ENCODE results near the gene RPA4. TPM values are rescaled to one million over a fixed set of nuclear protein-coding genes. Genes with fewer than 3 reads are reported as not detected.
"Not testable (repeated sequence)": the region's sequence is repeated elsewhere in the genome, so short reads cannot be mapped to it uniquely, and the experiment has no call there.

The RPA4 gene, protein sequence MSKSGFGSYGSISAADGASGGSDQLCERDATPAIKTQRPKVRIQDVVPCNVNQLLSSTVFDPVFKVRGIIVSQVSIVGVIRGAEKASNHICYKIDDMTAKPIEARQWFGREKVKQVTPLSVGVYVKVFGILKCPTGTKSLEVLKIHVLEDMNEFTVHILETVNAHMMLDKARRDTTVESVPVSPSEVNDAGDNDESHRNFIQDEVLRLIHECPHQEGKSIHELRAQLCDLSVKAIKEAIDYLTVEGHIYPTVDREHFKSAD
- total RNA-seq (2014; rRNA removed; shearing (Covaris generic)): 1.1 and 1.9 TPM in 2 replicates

DNA sequence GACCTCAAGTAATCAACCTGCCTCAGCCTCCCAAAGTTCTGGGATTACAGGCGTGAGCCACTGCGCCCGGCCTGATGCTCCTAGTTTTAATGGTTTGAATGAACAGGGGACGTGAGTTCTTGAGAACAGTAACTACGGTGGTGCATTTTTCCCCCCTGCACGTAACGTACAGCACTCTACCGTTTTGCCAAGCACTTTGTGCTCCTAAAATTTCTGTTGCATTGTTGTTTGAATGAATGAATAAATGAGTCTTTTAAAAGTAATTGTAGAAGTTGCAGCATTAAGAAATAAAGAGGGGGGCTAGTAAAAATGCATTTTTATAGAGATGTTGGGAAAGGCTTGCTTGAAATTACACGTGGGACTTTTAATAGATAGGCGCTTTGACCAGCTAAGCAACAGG, at the start of gene RPA4:
Gene RPA4 (plus strand): TSS at position 301 of the 400 bp plus-strand sequence. CDS start 403 bp downstream, outside the sequence.
- no peak for DNase-seq (ENCODE audit: low spot score)

DNA sequence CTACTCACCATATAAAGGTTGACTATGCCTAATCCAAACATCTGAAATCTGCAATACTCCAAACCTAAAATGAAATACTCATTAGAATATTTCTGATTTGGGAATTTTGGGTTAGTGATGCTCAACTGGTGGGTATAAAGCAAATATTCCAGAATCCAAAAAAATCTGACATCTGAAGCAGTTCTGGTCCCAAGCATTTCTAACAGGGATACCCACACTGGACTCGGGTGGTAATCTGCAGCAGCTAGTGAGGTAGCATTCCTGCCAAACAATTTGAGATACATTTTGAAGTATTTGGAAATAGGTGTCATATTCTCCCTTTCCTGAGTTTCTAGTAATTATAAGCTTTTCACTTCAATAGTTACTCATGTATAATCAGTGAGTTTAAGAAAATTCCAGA, 49.6 kb upstream of the RPA4 start:
- no peak for DNase-seq (ENCODE audit: low spot score)

DNA sequence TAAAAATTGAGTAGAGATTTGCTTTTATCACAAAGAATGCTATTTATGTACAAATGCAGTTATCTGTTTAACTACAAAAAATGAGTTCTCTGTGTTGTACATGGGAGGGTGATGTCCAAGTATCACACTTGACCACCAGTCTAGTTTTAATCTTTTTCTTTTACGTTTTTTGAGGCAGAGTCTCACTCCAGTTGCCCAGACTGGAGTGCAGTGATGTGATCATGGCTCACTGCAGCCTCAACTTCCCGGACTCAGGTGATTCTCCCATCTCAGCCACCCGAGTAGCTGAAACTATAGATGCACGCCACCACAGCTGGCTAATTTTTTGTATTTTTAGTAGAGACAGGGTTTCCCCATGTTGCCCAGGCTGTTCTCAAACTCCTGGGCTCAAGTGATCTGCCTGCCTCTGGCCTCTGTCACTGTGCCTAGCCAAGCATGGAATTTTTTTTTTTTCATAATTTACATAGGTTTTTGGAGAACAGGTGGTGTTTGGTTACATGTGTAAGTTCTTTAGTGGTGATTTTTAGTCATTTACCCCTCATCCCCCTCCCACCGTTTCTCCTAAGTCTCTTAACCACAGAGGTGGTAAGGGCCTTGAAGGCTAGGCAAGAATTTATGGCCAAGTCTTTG, 47.9 kb upstream of the RPA4 start:
- no peak for DNase-seq (ENCODE audit: low spot score)

DNA sequence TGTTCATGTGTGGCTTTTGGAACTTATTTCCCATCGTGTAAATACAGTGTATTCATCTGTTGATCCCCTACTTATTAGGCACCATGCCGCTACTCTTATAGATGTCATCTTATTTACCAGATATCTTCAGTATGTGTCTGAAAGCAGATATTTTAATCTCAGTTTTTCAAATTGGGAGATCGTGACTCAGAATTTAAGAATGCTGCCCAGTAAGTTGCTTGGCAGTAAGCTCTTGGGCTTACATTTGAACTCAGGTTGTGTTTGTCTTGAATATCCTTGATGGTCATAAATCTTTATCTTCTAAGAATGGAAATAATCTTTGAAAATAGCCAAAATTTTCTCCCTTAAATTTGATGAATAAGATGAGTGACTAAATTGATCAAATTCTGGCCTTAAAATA, 45.9 kb upstream of the RPA4 start:
- peak; percentile 38 for DNase-seq (ENCODE audit: low spot score)

DNA sequence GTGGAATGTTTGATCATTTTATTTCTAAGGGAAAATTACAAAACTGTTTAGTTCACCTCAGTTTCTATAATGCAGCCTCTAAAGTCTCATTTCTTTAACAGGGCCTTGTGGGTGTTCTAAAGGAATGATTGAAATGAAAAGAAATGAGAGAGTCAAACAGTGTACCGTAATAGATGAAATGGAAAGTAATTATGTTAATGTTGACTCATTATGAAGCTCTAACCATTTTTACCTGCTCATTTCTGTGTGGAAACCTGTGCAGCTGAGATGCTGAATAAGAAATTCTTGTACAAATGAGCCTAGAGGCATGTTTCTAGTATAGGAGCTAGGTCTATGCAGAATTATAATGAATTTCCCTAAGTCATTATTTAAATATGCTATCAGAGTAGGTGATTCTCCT, 45.2 kb upstream of the RPA4 start:
- DNase-seq (ENCODE audit: low spot score): no peak

DNA sequence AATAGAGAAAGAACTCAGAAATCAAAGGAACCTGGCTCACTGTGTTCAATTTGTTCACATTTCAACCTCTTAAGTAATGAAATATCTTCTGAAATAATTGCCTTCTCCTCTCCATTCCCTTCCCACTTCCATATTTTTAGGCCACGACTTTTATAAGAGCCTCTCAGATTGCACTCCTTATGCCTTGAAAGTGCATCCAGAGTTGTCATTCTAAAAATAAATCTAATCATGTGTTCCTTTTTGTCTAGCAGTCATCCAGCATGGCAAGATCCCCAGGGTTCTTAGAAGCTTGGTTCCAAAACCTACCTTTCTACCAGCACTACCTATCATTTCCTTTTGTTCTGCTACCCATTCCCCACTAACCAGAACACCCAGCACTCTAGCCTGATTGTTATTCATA, 42.4 kb upstream of the RPA4 start:
- DNase-seq (ENCODE audit: low spot score): no peak

DNA sequence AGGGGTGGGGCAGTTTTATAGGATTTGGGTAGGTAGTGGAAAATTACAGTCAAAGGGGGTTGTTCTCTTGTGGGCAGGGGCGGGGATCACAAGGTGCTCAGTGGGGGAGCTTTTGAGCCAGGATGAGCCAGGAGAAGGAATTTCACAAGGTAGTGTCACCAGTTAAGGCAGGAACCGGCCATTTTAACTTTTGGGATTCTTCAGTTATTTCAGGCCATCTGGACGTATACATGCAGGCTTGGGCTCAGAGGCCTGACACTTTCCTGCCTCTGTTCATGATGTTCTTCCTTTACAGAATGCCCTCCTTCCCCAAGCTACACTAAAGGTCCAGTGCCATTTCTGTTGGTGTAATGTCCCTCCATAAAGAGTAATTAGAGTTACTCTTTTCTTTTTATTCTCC, 41.8 kb upstream of the RPA4 start:
- not testable (repeated sequence) for DNase-seq (ENCODE audit: low spot score)

DNA sequence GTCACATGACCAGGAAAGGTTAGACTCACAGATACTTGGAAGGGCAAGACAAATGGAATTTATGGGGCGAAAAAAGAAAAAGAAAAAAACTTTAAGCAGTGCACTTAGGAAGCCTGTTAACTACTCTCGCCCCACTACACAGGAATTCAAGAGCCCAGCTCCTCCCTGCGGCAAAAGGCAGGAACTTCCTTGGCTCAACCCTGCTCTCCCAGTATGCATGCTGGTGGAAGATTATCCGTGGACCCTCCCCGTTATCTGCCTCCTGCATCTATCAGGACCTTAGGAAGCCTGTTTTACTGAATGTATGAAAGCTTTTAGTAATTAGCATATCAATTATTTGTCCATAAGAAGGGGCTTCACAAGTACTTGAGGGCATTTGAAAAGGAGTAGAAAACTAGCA, 40.1 kb upstream of the RPA4 start:
- no peak for DNase-seq (ENCODE audit: low spot score)

DNA sequence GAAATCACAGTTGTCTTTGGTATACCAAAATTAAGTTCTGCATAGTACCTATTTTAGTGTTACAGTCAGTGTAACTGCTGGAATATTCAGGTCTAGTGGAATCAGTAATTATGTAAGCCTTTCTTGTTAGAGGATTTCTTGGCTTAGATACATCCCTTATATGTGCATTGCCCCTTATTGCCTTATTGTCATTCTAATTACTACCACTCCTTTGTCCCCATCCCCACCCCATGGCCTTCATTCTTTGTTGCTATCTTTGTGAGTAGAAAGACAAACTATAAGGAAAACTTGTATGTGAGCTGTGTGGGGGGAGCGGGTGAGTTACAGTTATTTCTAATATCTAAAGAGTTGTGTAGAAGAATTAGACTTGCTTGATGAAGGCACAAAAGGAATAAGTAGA, 36.9 kb upstream of the RPA4 start:
- no peak for DNase-seq (ENCODE audit: low spot score)

DNA sequence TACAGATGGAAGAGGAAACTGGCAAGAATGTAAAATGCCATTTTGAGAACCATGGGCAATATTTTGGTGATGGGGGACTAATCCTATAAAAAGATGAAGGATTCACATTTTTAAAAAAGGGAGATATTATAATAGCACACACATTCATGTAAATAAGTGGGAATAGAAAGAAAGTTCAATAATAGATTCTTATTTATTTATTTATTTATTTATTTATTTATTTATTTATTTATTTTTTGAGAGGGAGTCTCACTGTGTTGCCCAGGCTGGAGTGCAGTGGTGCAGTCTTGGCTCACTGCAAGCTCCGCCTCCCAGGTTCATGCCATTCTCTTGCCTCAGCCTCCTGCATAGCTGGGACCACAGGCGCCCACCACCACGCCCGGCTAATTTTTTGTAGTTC, 24.3 kb upstream of the RPA4 start:
- DNase-seq (ENCODE audit: low spot score): not testable (repeated sequence)

DNA sequence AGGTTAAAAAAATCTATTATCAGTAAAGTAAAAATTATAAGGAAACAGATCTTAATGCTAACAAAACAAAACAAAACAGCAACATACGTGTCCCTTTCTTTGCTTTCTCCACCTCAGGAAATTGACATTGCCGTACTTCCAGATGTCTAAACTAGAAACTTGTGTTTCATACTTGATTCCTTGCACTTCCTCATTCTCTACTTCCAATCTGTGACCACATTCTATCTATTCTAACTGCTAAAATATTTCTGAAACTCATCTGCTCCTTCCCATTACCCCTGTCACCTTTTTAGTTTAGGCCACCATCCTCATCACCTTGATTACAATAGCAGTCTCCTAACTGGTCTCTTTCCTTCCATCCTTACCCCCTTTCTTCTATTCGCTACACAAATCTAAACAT, 22.5 kb upstream of the RPA4 start:
- no peak for DNase-seq (ENCODE audit: low spot score)

DNA sequence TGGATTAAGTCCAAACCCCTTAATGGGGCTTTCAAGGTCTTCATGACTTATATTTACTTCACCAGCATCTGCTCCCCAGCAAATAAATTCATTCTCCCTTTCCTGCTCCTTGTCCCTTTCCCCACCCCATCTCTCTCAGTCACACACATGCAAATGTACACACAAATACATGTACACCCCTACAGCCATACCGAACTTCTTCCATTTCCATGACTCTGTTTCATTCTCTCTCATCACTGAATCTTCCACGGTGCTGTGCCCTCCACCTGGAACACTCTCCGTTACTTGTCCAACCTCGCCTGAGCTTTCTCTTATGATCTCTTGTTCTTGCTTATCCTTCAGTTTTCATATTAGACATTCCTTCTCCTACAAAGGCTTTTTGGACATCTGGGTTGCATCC, 22.0 kb upstream of the RPA4 start:
- DNase-seq (ENCODE audit: low spot score): no peak

DNA sequence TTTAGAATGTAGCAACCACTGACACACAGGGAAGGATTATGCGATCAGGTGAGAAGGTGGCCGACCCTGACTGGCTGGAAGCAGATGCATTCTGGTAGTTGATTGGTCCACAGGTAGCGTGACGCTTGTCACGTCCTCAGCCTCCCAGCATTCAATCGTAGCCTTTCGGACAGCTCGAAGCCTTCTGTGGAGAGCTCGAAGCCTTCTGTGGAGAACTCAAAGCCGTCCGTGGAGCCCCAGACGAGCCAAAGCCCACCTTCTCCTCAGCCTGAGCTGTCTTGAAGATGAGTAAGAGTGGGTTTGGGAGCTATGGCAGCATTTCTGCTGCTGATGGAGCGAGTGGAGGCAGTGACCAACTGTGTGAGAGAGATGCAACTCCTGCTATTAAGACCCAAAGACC, 319 bp downstream of the RPA4 start:
- DNase-seq (ENCODE audit: low spot score): no peak

DNA sequence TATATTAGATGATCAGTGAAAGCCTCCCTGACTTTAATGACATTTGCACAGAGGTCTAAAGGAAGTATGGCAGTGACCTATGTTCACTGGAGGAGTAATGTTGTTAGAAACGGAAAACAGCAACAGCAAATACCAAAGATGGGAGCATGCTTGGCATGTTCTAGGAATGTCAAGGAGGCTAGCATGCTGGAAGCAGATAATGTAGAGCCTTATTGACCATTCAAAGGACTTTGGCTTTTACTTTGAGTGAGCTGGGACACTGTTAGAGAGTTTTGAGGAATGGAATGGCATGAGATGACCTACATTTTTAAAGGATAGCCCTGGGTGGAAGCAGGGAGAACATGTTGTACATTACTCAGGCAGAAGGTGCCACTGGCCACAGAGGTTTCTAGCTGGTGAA, 6.0 kb downstream of the RPA4 start:
- peak; percentile 51 for DNase-seq (ENCODE audit: low spot score)

DNA sequence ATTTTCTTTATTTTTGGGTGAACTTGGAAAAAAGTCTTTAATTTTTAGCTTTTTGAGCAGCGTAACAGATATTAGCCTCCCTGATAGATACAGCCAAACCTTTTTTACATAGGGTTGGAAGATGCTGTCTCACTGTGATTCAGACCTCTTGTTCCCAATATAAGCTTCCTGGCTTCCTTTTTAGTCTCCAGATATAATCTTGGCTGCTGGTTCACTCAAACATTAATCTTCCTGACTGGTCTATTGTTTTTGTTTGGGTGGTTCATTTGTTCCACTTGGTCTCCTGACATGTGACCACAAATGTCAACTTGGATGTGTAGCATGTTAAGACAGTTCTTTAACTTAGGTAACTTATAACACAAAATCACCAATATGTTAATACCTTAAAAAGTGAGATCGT, 23.0 kb downstream of the RPA4 start:
- no peak for DNase-seq (ENCODE audit: low spot score)

DNA sequence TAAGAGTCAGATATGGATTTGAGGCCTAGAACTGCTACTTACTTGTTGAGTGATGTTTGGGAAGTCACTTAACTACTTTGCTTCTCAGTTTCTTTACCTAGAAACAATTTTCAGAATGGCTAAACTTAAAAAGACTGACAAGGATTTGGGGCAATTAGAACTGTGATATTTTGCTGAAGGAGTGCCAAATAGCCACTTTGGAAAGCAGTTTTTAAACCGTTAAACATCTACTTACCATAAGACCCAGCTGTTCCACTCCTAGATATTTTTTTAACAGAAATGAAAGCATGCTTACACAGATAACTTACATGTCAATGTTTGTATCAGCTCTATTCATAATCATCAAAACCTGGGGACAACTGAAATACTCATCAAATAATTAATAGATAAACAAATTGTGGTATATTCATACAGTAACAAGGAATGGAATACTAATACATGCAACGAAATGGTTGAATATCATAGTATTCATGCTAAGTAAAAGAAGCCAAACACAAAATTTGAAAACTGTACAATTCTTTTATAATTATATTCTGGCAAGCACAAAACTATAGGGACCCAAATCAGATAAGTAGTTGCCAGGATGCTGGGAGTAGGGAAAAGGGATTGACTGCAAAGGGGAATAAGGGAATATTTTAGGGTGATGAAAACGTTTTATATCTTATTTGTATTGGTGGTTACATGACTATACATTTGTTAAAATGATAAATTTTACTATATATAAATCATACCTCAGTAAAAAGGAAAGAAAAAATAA, 24.0 kb downstream of the RPA4 start:
- DNase-seq (ENCODE audit: low spot score): no peak

DNA sequence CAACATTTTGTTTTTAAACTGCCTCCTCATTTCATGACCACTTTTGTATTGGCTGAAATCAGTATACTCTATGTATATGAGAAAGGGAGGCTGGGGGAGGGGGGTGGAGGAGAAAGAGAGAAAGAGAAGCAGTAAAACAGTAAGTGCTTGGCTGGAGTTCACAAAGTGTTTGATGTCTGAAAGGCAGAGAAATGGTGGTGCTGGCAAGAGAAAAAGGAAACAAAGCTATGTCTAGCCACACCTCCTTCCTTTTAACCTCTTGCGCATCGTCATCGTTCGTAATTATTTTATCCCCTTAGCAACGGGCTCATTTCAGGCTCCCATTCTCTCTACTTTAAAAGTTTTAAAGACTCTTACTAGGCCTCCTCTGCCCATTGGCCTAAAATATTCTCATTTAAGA, 25.6 kb downstream of the RPA4 start:
- DNase-seq (ENCODE audit: low spot score): no peak

DNA sequence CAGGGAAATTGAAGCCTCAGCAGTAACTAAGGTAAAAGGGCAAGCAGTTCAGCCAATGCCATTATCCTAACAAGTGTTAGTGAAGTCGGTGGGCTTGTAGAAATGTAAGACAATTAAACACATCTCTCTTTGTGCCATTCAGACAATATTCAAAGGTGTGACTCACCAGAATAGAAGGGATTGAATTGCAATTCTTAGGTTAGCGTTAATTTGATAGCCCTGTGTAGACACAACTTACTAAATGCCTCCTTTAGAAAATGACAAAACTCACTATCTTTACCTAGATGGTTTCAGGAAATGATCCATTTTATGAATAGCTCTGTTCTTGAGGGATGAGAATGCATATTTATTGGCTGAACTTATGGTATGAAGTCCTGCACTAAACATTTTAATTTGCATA, 35.2 kb downstream of the RPA4 start:
- DNase-seq (ENCODE audit: low spot score): no peak

DNA sequence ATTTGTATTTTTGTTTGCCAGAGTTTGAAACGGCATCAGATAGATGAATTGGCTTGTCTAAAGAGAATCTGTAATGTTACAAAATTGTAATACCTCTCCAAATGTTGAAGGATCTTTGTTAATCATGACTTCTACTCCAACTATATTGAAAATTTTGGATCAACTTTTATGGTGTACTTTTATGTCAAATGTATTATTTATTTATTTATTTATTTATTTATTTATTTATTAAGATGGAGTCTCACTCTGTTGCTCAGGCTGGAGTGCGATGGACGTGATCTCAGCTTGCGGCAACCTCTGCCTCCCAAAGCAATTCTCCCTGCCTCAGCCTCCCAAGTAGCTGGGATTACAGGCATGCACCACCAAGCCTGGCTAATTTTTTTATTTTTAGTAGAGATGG, 36.0 kb downstream of the RPA4 start:
- DNase-seq (ENCODE audit: low spot score): no peak

DNA sequence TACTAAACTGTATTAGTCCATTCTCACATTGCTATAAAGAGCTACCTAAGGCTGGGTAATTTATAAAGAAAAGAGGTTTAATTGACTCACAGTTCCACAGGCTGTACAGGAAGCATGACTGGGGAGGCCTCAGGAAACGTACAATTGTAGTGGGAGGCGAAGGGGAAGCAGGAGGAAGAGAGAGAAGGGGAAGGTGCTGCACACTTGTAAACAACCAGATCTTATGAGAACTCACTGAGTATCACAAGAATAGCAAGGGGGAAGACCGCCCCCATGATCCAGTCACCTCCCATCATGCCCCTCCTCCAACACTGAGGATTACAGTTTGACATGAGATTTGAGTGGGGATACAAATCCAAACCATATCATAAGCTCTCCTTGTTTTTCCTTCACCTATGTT, 40.9 kb downstream of the RPA4 start:
- DNase-seq (ENCODE audit: low spot score): no peak

DNA sequence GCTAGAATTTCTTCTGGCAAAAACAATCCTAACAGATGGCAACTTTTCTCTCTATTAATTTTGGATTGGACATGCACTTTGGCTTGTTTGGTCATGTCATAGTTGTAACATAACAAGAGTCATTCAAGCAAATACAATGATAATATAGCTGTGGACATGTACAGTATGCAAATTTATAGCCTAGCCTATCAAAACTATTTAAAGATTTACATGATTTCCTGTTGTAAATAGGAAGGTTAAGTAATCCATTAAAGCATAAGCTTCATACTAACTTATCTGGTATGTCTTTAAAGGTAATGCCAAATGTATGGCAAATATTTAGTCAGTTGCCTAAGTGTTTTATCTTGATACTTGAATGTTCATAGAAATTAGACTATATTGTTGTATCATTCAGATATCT, 45.3 kb downstream of the RPA4 start:
- no peak for DNase-seq (ENCODE audit: low spot score)

Measured in HT-29 (cell line).